ENCODE measurements around the gene CLCN1.
"Not testable (repeated sequence)": the region's sequence is repeated elsewhere in the genome, so short reads cannot be mapped to it uniquely, and the experiment has no call there.

The CLCN1 gene

GRCh38 chr7:143315776-143316175 lies at the start of gene CLCN1:
CLCN1 (plus strand) TSS chr7:143316111; CDS start chr7:143316213, 102 bp downstream.
- no peak for DNase-seq

- no peak for DNase-seq
These were observed 46.7 kb upstream of the CLCN1 start for GRCh38 chr7:143269251-143269650.

GRCh38 chr7:143271240-143271639 lies 44.7 kb upstream of the CLCN1 start:
- DNase-seq = no peak

GRCh38 chr7:143272871-143273270 lies 43.0 kb upstream of the CLCN1 start:
- DNase-seq = no peak

- peak; percentile 15 to 66 for DNase-seq
These were observed 36.5 kb upstream of the CLCN1 start for GRCh38 chr7:143279186-143280098.

- no peak for DNase-seq
These were observed 35.8 kb upstream of the CLCN1 start for GRCh38 chr7:143280160-143280559.

- no peak for DNase-seq
These were observed 35.3 kb upstream of the CLCN1 start for GRCh38 chr7:143280566-143280965.

- no peak for DNase-seq
These were observed 34.4 kb upstream of the CLCN1 start for GRCh38 chr7:143281529-143281928.

GRCh38 chr7:143282124-143282523 lies 33.8 kb upstream of the CLCN1 start:
- DNase-seq = no peak

GRCh38 chr7:143283381-143283780 lies 32.5 kb upstream of the CLCN1 start:
- no peak for DNase-seq

- DNase-seq = no peak
These were observed 31.1 kb upstream of the CLCN1 start, which contains the start of gene TMEM139 for GRCh38 chr7:143284591-143285469. TMEM139 (plus strand) TSS chr7:143284958; CDS start chr7:143285958, 1,000 bp downstream.

- no peak for DNase-seq
These were observed 30.5 kb upstream of the CLCN1 start for GRCh38 chr7:143285470-143285778.

GRCh38 chr7:143285806-143286521 lies 29.9 kb upstream of the CLCN1 start:
- DNase-seq = no peak

GRCh38 chr7:143286522-143286890 lies 29.4 kb upstream of the CLCN1 start:
- no peak for DNase-seq

GRCh38 chr7:143287339-143287934 lies 28.5 kb upstream of the CLCN1 start:
- DNase-seq = no peak

GRCh38 chr7:143287935-143288826 lies 27.7 kb upstream of the CLCN1 start, which contains the start of gene CASP2:
CASP2 (plus strand) TSS chr7:143288351; CDS start chr7:143288456, 105 bp downstream.
- peak; percentile 99 to 100 for DNase-seq

GRCh38 chr7:143288836-143289235 lies 27.1 kb upstream of the CLCN1 start:
- DNase-seq = no peak

GRCh38 chr7:143289421-143289820 lies 26.5 kb upstream of the CLCN1 start:
- no peak for DNase-seq

GRCh38 chr7:143289888-143290287 lies 26.0 kb upstream of the CLCN1 start:
- not testable (repeated sequence) for DNase-seq

- no peak for DNase-seq
These were observed 25.6 kb upstream of the CLCN1 start for GRCh38 chr7:143290293-143290692.

- no peak for DNase-seq
These were observed 23.0 kb upstream of the CLCN1 start for GRCh38 chr7:143292876-143293275.
